GM18526 (cell line): ENCODE results near the gene CFL2.

Experiments
- POLR2A ChIP-seq: IDR thresholded peaks from 3 replicates; pipeline ENCODE4 v1.6.1; 2011; ENCODE audit not compliant: insufficient read length; ENCODE audit errors: extremely low read depth

Gene CFL2

GRCh38 chr14:34691206-34691605 lies 23.2 kb downstream of the CFL2 start:
- no peak for TF ChIP-seq POLR2A

- TF ChIP-seq POLR2A: no peak
These were observed 25.8 kb downstream of the CFL2 start for GRCh38 chr14:34688470-34689206.

GRCh38 chr14:34685819-34686428 lies 28.5 kb downstream of the CFL2 start:
- TF ChIP-seq POLR2A: no peak

- no peak for TF ChIP-seq POLR2A
These were observed 29.8 kb downstream of the CFL2 start for GRCh38 chr14:34684578-34684977.

- no peak for TF ChIP-seq POLR2A
These were observed 31.5 kb downstream of the CFL2 start for GRCh38 chr14:34682787-34683321.

- TF ChIP-seq POLR2A: no peak
These were observed 33.5 kb downstream of the CFL2 start for GRCh38 chr14:34680806-34681479.

GRCh38 chr14:34678735-34679134 lies 35.7 kb downstream of the CFL2 start:
- no peak for TF ChIP-seq POLR2A

GRCh38 chr14:34678306-34678705 lies 36.1 kb downstream of the CFL2 start:
- no peak for TF ChIP-seq POLR2A

GRCh38 chr14:34676516-34677211 lies 37.7 kb downstream of the CFL2 start:
- TF ChIP-seq POLR2A: no peak

- no peak for TF ChIP-seq POLR2A
These were observed 40.7 kb downstream of the CFL2 start for GRCh38 chr14:34673702-34674101.

GRCh38 chr14:34671716-34672115 lies 42.7 kb downstream of the CFL2 start:
- no peak for TF ChIP-seq POLR2A

GRCh38 chr14:34668111-34668510 lies 46.3 kb downstream of the CFL2 start:
- TF ChIP-seq POLR2A: no peak

GRCh38 chr14:34667007-34667406 lies 47.4 kb downstream of the CFL2 start:
- TF ChIP-seq POLR2A: no peak

GRCh38 chr14:34665785-34666435 lies 48.5 kb downstream of the CFL2 start:
- no peak for TF ChIP-seq POLR2A

- TF ChIP-seq POLR2A: no peak
These were observed 51.8 kb downstream of the CFL2 start for GRCh38 chr14:34662561-34663088.
